ENCODE measurements around the gene TEX36.
"Not testable (repeated sequence)": the region's sequence is repeated elsewhere in the genome, so short reads cannot be mapped to it uniquely, and the experiment has no call there.

The TEX36 gene

GRCh38 chr10:125691160-125691981 is 8.4 kb upstream of the TEX36 start:
- DNase-seq: no peak

GRCh38 chr10:125689955-125690569 is 7.1 kb upstream of the TEX36 start:
- no peak for DNase-seq

DNA sequence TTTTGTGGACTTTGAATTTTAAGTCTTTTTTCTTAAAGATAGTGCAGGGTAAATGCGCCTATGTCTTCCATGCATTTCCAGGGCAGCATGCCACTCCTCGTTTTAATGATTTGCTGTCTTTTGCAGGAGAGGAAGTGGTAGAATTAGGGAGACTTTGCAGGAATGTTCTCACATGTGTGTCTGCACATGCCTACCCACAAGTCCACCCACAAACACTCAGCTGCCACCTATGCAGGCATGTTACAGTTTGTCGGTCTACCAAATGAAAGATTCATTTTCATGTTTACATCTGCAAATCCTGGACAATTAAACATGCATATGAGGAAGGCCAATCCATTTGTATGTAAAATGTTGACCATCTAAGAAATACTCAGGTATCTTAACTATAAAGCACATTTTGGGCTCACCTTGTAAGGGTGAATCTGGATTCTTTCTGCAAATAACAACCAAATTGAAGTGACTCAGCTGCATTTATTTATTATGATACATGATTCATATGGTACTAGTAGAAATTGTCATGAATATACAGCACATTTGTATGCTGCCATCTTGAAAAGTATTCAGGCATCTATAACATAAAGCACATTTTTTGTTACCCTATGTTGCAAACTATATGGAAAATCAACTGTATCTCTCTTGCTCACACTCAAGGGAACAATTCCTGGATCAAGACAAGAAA is 4.7 kb upstream of the TEX36 start:
- no peak for DNase-seq

GRCh38 chr10:125684581-125684980 is 1.6 kb upstream of the TEX36 start:
- DNase-seq: no peak

- no peak for DNase-seq
These were observed 858 bp upstream of the TEX36 start for GRCh38 chr10:125683821-125684220.

GRCh38 chr10:125679436-125679835 is 3.5 kb downstream of the TEX36 start:
- no peak for DNase-seq

GRCh38 chr10:125672884-125673283 is 10.1 kb downstream of the TEX36 start:
- no peak for DNase-seq

GRCh38 chr10:125662584-125662983 is 20.4 kb downstream of the TEX36 start:
- DNase-seq: no peak

GRCh38 chr10:125661941-125662515 is 20.9 kb downstream of the TEX36 start:
- DNase-seq: no peak

DNA sequence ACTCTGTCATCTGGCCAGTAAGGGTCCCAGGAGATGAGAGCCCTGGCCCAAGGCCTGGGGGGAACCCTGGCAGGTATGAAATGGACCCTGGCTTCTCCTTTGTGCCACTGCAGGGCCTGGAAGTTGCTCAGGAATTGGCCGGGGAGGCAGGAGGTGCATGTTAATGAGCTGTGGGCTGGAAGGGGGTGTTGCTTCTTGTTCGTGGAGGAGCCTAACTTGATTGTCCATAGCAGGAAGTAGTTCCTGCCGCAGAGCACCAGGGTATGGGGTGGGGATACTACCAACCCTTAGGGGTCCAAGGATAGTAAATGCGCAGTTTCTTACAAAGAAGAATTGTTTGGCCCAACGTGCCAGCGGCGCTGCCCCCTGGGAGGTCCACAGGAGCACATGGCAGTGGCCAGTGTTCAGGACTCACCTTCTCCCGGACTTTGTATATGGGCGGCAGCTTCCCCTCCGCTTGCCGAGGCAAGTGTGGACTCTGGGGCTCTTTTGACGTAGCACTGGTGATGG is 21.5 kb downstream of the TEX36 start:
- DNase-seq: no peak

DNA sequence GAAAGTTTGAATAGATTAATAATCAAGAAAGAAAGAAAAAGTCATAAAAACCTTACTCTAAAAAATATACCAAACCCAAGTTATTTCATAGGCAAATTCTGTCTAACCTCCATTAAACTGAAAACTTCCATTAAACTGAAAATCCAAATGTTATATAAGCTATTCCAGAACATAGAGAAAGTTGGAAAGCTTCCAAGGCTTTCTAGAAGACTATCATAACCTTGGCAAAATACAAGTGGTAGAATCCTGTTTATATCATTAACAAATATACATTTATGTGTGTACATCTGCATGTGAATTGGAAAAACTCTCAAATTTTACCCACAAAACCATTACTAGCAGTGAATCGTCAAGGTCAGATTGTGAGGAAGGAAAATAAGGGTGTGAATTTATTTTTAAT is 23.9 kb downstream of the TEX36 start:
- no peak for DNase-seq

- no peak for DNase-seq
These were observed 26.4 kb downstream of the TEX36 start for GRCh38 chr10:125656523-125656922.

DNA sequence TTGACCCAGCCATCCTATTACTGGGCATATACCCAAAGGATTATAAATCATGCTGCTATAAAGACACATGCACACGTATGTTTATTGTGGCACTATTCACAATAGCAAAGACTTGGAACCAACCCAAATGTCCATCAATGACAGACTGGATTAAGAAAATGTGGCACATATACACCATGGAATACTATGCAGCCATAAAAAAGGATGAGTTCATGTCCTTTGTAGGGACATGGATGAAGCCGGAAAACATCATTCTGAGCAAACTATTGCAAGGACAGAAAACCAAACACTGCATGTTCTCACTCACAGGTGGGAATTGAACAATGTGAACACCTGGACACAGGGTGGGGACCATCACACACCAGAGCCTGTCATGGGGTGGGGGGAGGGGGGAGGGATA is 29.9 kb downstream of the TEX36 start:
- DNase-seq: not testable (repeated sequence)

DNA sequence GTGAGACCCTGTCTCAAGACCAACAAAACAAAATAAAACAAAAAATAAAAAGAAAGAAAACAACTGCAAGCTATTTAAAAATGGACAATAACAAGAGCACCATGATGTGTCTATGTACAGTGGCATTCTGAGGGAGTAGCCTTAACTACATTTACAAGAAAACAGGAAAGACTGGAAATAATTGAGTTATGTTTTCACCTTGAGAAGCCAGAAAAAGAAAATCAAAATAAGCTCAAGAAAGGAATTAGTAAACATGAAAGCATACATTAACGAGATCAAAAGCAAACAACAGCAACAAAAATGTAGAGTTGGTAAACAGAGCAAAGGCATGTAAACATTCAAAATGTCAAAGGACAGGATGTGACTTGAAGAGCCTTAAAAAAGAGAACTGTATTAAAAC is 36.7 kb downstream of the TEX36 start:
- no peak for DNase-seq

DNA sequence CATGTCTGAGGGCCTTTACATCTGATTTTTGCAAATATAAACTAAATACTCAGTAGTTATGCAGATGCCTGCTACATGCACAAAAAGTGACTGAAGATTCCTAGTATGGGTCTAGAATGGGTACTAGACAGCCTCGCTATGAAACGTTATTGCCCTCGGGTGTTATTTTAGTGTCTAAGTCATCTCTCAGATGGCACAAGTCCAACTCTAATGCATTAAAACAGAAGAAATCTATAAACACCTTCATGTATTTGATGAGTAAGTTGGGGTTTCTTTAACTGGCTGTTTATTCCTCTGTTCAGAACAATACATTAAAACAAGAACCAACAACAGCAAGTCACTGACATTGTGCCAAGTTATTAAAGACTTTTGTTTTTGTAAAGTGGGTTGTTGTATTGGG is 41.6 kb downstream of the TEX36 start:
- DNase-seq: no peak

GRCh38 chr10:125640653-125641052 is 42.3 kb downstream of the TEX36 start:
- DNase-seq: no peak

DNA sequence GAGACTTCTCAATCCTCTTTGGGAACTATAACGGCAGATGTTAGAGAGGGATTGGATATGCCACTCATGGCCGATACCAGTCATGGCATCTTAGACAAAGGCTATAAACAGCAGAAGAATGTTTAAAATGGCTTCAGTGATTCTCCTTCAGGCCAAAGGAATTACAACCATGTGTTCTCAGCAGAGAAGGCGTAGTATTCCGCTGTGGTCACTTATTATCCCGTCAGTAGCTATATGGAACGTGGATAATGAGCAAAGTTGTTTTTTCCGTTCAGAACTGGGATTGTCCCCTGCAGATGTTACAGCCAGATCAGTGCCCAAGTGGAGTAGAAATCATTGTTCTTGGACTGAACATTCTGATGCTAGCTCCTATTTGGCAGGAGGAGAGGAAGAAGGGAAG is 43.1 kb downstream of the TEX36 start:
- DNase-seq: no peak

- no peak for DNase-seq
These were observed 44.4 kb downstream of the TEX36 start for GRCh38 chr10:125638555-125638954.

- no peak for DNase-seq
These were observed 45.5 kb downstream of the TEX36 start for GRCh38 chr10:125637496-125637895.

DNA sequence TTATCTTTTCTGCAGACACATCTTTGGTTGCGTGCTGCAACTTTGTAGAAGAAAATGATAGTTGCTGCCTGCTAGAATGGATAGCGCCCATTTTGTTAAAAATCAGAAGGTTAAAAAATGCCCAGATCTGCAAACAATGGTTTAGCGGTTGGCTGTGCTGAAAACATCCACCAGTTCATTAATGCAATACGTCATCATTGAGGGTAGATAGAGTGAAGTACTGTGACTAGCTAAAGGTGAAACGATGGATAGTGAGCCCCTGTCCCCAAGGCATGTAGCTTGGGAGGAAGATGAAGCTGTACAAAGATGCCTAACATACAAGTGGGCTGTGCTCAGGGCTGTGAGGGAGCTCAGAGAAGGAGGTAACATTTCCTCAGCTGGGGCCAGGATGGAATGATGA is 48.4 kb downstream of the TEX36 start:
- DNase-seq: no peak

DNA sequence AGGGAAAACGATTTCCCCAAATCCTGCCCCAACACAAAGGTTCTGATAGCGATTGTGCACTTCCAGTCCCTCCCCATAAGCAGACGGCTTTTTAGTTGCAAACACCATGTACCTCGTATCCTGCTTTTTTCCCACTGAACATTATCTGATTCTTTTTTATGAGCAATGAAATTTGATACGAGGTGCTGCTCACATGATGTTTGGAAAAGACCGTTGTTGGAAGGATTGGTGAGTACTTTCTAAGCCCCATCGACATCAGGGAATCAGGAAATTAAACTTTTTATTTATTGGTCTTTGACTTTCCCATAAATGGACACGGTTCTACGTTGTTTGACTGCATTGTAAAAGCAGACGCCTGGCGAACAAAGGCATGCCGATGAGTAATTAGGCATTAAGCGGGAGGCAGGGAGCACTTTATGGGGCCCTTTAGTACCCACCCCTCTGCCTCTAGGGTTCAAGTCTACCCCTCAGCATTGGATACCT is 49.4 kb downstream of the TEX36 start:
- DNase-seq: no peak

DNA sequence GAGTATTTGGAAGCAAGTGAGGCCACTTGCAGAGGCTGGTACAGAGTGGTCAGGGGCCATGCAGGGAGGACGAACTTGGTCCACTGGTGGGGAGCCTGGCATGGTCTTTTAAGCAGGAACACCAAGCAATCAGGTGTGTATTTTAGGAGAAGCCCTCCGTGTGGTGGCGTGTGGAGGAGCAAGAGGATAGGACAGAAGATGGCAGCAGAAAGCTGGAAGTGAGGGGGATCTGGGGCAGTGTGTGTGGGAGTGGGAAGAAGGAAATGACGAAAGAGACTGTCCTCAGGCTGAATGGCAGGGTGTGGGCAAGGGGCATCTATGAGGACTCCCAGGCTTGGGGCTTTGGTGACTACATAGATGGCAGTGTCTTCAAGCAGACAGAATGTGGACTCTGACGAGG is 51.2 kb downstream of the TEX36 start:
- no peak for DNase-seq

DNA sequence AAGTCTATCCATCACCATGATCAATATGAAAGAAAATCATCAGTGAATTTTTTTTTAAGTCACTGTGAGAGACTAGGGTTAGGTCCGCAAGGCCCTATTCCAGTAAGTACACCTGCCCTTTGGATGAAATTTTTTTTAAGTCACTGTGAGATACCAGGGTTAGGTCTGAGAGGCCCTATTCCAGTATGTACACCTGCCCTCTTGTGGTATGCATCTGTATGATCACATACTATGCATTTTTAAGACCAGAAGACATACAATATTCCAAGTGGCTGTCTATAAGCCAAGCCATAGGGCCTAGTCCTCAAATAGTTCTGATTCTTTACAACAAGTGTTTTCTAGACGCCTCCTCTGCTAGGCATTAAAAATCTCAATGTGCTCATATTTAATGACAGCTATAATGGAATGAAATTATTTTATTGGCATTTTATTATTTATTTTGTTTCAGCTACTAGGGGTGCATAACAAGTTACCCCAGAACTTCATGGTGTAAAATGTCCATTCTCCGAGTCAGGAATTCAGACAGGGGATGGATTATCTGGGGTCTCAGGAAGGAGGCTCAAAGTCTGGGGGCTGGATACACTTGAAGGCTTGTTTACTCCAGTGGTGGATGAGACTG is 53.1 kb downstream of the TEX36 start:
- DNase-seq: no peak
